HG02870 (cell line): Measurements from ENCODE around the gene ATG4B.

ENCODE experiments used
- ATAC-seq: cut with Tn5 transposase; IDR thresholded peaks from one replicate; pipeline ENCODE4 v1.9.1; 2021; ENCODE audit warnings: mild to moderate bottlenecking, moderate library complexity; ENCODE audit not compliant: unreplicated experiment

Gene ATG4B

DNA sequence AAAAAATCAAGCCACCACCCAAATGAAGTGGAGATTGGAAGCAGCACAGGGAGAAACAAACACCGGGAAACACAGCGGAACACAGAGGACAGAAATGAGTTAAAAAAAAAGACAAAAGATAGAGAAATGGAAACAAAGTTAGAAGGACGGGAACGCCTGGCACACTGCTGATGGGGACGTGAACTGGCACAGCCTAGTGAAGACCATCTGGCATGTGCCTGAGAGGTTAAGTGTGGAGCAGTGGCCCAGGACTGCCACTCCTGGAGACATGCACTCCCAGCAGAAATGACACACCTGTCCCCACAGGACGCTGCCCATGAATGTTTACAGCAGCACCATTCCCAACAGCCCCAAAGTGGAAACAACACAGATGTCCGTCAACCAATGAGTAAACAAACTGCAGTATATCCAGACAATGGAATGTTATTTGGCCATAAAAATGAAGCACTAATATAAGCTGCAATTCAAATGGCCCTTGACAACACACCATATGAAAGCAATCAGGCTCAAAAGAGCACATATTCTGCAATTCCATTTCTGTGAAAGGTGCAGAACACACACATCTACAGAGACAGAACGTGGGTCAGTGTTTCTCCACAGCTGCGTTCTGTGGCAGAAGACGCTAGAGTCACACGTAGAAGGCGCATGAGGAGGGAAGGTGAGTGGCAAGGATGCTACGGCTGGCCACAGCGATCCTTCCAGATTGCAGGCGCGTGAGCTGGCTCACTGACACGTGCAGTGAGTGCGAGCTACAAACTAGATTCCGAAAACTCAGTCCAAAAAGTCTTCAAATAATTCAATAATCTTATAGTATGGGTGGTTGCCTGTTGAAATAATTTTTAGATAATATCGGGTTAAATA is 25.1 kb upstream of the ATG4B start:
- ATAC-seq, result no peak

DNA sequence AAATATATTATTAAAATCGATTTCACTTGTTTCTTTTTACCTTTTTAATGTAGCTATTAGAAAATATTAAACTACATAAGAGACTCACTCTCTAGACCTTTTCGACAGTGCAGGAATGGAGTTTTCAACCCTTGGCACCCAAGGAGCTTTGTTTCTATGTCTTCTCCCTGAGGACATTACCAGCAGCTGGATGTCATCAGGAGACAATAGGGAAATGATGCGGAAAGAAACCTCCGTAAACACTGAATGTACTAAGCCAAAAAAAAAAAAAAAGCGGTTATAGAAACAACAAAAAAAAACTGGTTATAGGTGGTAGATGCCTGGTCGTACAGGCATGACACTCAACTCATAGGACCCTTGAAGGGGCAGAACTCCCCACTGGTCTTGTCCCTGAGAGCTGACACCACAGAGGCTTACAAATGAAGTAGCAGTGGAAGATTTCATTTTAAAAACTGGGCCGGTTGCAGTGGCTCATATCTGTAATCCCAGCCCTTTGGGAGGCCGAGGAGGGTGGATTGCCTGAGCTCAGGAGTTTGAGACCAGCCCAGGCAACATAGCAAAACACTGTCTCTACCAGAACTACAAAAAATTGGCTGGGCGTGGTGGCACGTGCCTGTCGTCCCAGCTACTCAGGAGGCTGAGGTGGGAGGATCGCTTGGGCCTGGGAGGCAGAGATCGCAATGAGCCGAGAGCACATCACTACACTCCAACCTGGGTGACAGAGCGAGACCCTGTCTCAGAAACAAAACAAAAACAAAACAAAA is 24.3 kb upstream of the ATG4B start:
- no peak for ATAC-seq

GRCh38 chr2:241615041-241615440 is 22.5 kb upstream of the ATG4B start:
- ATAC-seq, result no peak

GRCh38 chr2:241615522-241616052 is 21.9 kb upstream of the ATG4B start:
- no peak for ATAC-seq

GRCh38 chr2:241616168-241617125 is 21.0 kb upstream of the ATG4B start:
- ATAC-seq, result no peak

GRCh38 chr2:241617431-241618154 is 19.9 kb upstream of the ATG4B start:
- ATAC-seq, result no peak

DNA sequence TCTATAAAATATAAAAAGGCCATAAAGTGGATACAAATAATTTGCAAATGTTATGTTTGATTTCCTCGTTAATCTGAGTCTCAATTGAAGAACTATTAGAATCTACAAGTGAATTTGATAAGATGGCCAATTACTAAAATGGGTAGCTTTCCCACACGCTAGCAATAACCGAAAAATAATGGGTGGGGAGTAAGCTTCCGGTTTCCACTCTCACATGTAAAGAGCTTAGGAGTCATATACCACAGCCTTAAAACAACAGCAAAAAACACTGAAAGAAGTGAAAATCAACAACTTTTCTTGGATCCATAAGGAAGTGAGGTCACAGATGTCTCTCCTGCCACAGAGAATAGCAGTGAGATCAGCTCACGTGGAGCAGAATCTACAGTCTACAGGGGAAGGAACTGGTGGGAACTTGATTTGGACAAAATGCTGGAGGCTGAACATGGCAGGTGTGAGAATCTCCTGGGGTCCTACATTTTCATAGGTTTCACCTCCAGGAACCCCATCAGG is 19.1 kb upstream of the ATG4B start:
- no peak for ATAC-seq

GRCh38 chr2:241618829-241619228 is 18.7 kb upstream of the ATG4B start:
- no peak for ATAC-seq

DNA sequence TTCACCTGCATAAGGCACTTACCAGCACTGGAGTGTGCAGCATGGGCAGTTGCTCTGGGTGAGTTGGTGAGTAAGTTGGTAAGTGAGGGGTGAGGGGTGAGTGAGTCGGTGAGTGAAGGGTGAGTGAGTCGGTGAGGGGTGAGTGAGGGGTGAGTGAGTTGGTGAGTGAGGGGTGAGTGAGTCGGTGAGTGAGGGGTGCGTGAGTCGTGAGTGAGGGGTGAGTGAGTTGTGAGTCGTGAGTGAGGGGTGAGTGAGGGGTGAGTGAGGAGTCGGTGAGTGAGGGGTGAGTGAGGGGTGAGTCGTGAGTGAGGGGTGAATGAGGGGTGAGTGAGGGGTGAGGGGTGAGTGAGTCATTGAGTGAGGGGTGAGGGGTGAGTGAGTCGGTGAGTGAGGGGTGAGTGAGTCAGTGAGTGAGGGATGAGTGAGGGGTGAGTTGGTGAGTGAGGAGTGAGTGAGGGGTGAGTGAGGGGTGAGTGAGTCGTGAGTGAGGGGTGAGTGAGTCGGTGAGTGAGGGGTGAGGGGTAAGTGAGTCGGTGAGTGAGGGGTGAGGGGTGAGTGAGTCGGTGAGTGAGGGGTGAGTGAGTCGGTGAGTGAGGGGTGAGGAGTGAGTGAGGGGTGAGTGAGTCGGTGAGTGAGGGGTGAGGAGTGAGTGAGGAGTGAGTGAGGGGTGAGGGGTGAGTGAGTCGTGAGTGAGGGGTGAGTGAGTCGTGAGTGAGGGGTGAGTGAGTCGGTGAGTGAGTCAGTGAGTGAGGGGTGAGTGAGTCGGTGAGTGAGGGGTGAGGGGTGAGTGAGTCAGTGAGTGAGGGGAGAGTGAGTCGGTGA is 17.7 kb upstream of the ATG4B start:
- ATAC-seq, result no peak

DNA sequence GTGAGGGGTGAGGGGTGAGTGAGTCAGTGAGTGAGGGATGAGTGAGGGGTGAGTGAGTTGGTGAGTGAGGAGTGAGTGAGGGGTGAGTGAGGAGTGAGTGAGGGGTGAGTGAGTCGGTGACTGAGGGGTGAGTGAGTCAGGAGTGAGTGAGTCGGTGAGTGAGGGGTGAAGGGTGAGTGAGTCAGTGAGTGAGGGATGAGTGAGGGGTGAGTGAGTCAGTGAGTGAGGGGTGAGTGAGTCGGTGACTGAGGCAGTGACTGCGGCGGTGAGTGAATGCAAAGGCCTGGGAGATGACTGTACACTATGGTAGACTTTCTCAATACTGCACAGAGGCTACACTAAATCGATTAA is 17.1 kb upstream of the ATG4B start:
- ATAC-seq, result no peak

DNA sequence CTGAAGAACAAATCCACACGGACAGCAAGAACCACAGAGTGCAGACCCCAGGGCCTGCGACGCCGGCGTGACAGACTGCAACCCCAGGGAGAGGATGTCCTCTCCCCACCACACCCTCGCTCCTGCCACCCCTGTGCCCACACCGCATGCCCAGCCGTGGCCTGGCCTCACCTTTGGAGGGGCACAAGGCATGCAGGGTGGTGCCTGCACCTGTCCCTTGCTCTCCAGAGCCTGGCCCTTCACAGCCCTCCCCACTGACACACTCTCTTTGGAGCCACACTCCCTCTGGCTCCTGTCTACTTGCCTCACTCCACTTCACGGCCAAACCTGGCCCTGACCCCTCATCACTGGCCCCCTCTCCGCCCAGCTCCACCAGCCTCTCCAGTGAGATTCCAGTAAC is 9.8 kb upstream of the ATG4B start:
- ATAC-seq, result no peak

DNA sequence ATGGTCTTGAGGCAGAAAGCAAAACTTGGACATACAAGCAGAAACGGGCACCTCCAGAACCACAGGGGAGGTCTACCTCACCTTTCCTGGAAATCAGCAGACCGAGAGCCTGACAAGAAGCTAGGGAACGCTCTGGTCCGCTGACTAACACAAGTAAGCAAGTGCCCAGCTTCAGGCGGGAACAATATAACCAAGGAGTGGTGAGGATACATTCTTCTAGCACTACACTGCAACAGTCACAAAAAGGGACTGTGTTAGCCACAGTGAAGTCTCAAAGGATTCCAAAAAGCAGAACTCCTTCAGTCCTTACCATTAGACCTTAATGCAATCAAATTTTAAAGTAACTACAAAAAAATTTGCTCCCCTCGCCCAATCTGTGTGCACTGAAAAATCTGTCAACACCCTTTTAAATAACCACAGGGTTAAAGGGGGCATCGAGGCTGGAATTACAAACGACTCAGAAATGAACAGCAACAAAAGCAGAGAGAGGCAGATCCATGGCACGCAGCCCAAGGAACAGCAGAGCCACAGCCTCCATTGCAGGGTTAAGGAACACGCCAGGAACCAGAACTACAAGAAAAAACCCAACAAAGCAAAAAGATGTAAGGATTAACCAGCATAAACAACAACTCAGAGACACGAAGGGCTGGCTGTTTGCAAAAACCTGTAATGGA is 7.6 kb upstream of the ATG4B start:
- ATAC-seq, result no peak

DNA sequence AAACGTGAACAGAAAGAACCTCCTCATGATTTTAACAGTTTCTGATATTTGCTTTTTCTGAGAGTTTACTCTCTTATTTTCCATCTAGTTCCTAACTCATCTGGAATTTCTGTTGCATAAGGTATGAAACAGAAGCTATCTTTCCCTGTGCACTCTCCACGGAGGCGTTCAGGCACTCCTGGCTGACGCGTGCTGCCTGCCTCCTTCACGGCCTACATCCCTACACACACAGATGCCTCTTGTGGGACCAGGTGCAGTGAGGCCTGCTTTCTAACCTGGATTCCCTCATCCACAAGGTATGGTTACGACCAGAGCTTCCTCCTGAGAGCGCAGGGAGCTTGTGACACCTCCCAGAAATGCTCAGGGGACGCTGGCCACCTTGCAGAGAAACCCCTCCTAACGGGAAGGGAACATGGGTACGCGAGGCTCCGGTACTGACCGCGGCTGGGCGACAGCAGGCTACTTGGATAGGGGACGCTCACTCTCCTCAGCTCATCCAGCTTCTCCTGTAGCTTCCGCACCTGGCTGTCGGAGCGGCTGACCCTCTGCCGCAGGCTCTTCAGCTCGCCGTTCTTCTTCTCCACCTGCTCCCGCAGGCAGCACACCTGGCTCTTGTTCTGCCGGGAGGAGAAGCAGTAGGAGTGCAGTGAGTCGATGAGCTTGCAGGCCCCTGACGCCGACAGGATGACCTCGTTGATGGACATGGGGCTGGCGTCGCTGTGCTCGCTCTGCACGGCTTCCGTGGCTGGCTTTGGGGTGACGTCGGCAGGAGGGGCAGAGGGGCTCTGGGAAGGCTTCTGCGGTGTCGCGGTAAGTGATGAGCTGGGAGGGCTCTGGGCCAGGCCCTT is 4.8 kb upstream of the ATG4B start:
- no peak for ATAC-seq

GRCh38 chr2:241633561-241633960 is 3.9 kb upstream of the ATG4B start:
- ATAC-seq, result no peak

- ATAC-seq, result no peak
Observed at GRCh38 chr2:241635756-241636155, 1.7 kb upstream of the ATG4B start.

GRCh38 chr2:241636182-241637017 is 1.1 kb upstream of the ATG4B start:
- peak; percentile 23 for ATAC-seq
